Measurements from ENCODE around the gene LCN6.
"Not testable (repeated sequence)": the region's sequence is repeated elsewhere in the genome, so short reads cannot be mapped to it uniquely, and the experiment has no call there.

LCN6 gene

GRCh38 chr9:136704741-136705140 lies 43.6 kb downstream of the LCN6 start:
- not testable (repeated sequence) for DNase-seq

- no peak for DNase-seq
Measured at GRCh38 chr9:136703276-136703860, 45.0 kb downstream of the LCN6 start.

DNA sequence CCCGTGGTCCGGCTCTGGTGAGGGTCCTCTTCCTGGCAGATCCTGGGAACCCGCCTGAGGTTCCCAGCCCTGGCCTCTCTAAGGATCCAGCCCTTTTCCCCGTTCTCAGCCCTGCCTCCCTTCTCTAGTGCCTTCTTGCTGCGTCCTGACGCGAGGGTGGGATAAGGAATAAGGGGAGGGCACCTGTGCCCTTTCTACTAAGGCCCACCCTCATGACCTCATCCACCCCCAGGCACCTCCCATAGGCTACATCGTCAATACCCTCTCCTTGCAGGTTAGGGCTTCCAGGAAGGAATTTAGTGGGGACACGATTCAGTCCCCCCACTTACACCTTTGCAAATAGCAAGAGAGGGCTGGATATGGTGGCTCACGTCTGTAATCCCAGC lies 46.7 kb downstream of the LCN6 start:
- no peak for DNase-seq

GRCh38 chr9:136700959-136701667 lies 47.2 kb downstream of the LCN6 start:
- no peak for DNase-seq

GRCh38 chr9:136700304-136700703 lies 48.0 kb downstream of the LCN6 start:
- DNase-seq = no peak

- no peak for DNase-seq
Measured at GRCh38 chr9:136698635-136699246, 49.6 kb downstream of the LCN6 start.

DNA sequence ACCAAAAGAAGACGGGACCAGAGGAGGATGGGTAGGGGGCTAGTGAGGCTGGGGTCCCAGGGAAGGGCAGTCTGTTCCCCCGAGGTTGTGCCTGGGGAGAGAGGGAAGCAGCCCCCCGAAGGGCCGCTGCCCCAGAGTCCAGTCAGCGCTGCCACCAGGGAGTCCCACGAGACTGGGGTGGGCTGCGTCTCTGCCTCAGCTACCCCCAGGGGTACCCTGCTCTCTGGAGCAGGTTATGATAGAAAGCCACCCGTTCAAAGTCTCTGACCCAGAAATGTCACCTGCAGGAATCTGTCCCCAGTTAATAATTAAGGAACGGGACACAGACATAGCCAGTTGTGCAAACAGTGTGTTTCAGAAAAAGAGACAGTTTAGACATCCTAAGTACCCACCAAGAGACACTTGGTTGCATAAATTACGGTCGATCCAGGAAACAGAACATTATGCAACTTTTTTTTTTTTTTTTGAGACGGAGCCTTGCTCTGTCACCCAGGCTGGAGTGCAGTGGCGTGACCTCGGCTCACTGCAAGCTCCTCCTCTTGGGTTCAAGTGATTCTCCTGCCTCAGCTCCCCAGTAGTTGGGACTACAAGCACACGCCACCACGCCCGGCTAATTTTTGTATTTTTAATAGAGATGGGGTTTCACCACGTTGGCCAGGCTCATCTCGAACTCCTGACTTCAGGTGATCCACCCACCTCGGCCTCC lies 50.4 kb downstream of the LCN6 start:
- DNase-seq = no peak

DNA sequence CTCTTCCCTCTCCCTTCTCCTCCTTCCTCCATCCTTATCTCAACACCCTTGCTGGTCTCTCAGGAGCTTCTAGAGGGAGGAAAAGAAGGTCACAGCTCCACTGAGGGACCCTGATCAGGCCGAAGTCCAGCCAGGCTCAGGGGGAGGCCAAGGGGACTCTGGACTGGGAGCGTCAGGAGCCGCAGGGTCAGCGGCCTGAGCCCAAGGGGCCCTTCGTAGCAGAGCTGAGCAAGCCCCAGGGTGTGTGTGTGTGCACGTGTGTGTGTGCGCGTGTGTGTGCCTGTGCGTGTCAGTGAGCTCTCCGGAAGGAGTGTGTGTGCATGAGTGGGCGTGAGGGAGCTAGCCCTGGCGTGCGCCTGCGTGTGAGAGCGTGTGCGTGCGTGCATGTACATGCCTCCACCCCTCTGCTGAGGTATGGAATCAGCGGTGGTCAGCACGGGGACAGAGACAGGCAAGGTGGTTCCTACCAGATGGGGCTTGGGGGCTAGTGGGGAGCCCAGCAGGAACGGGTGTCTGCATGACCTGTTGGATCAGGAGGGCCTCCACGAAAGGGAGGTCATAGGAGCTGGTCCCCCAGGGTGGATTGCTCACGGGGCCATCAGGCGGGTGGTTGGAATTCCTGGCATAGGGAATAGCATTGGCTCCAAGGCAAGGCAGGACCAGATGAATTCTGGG lies 51.0 kb downstream of the LCN6 start:
- no peak for DNase-seq

- DNase-seq = no peak
Measured at GRCh38 chr9:136696502-136696901, 51.8 kb downstream of the LCN6 start.

GRCh38 chr9:136695955-136696354 lies 52.4 kb downstream of the LCN6 start:
- no peak for DNase-seq

GRCh38 chr9:136695435-136695895 lies 52.9 kb downstream of the LCN6 start:
- DNase-seq = no peak

GRCh38 chr9:136694872-136695247 lies 53.5 kb downstream of the LCN6 start:
- DNase-seq = no peak

- no peak for DNase-seq
Measured at GRCh38 chr9:136694163-136694871, 54.0 kb downstream of the LCN6 start.
